H1 (cell line): ENCODE measurements around the gene PDHX. TPM values are rescaled to one million over a fixed set of nuclear protein-coding genes. Genes with fewer than 3 reads are reported as not detected.

Experiments used
- POLR2AphosphoS5 ChIP-seq: IDR thresholded peaks from 2 replicates; pipeline ENCODE4 v1.6.1; 2011; ENCODE audit warnings: low read depth, low read length
- SRF ChIP-seq: IDR thresholded peaks from 2 replicates; pipeline ENCODE4 v1.6.1; 2011; ENCODE audit warnings: mild to moderate bottlenecking, low read depth, low read length, moderate library complexity
- polyA plus RNA-seq, 7 experiments: library from polyadenylated mRNA; depleted of rRNA in 3 of 7; stranded (reverse) in 5 of 7; unstranded in 2 of 7; fragments of >200 nt in 5 of 7; fragments of 200-250 nt in 2 of 7; gene quantifications; 1 replicate in 5 of 7; 2 replicates in 1 of 7; 4 replicates in 1 of 7; pipeline versions ENCODE4 v1.2.1 to v1.2.3, GENCODE V29; 2011 to 2013; ENCODE audit warnings: missing spikeins in 2 of 7, mixed read lengths in 2 of 7
- total RNA-seq: library from RNA; stranded (reverse); fragmentation: NEBNext Ultra II Directional; extraction: Animal tissue kit (Norgen Biotek cat#: 25700); gene quantifications from 2 replicates; pipeline ENCODE4 v1.2.1, GENCODE V29; 2021

PDHX gene
- total and polyA plus RNA-seq, 2 of the 8 experiments (the other 6 are each of a cell fraction or from before 2014, with no cell fraction given): 12.4 to 51.9 TPM

DNA sequence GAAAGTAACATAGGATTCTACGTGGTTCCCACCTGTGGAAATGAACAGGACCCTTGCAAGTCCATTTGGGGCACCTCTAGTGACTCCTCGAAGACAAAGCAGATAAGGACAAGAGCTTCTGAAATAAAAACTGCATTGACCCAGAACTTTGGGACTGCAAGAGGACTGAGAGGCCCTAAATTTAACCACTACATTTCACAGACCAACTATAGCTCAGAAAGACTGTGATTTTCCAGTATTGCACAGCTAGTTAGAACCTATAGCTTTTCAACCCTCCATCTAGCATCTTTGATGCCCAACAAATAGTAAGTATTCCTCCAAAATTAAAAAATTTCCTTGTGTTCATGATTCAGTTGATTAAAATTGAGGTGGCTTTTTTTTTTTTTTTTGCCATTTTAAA lies 114.9 kb downstream of the PDHX start (continued):
- TF ChIP-seq POLR2AphosphoS5 (no peak), SRF (no peak)
